Heart right ventricle (tissue), 16 donors: ENCODE results near the gene MAGEB5. TPM values are rescaled to one million over a fixed set of nuclear protein-coding genes. Genes with fewer than 3 reads are reported as not detected.

ENCODE experiments used
- ATAC-seq, 8 donors: fragments of 200-7000 bp; cut with Tn5 transposase; one replicate each; pipeline ENCODE4 v1.9.1; 2020; ENCODE audit warnings: mild to moderate bottlenecking in 8 of 8, moderate library complexity in 8 of 8, moderate number of reproducible peaks in 1 of 8
- DNase-seq, 2 donors: peaks; one replicate each; pipeline ENCODE4 v3.0.0-alpha.2; 2020
- H3K27ac ChIP-seq, 10 donors: fragments of 200-600 bp; sonication (generic) in 2 of 10; one replicate each; pipeline versions ENCODE4 v1.5.0 to v1.8.0; 2020 to 2022; ENCODE audit warnings: mild to moderate bottlenecking in 3 of 10
- H3K27me3 ChIP-seq, 7 donors: fragments of 200-600 bp; one replicate each; pipeline ENCODE4 v1.8.0; 2021 to 2022; ENCODE audit warnings: mild to moderate bottlenecking in 2 of 7
- H3K36me3 ChIP-seq, 9 donors: fragments of 200-600 bp; sonication (generic) in 1 of 9; one replicate each; pipeline versions ENCODE4 v1.5.0 to v1.8.0; 2020 to 2022; ENCODE audit warnings: mild to moderate bottlenecking in 2 of 9
- H3K4me1 ChIP-seq, 9 donors: fragments of 200-600 bp; sonication (generic) in 1 of 9; one replicate each; pipeline versions ENCODE4 v1.5.0 to v1.8.0; 2020 to 2022; ENCODE audit warnings: mild to moderate bottlenecking in 4 of 9
- H3K4me3 ChIP-seq, 10 donors: fragments of 200-600 bp; sonication (generic) in 2 of 10; one replicate each; pipeline versions ENCODE4 v1.5.0 to v1.8.0; 2020 to 2022; ENCODE audit warnings: mild to moderate bottlenecking in 7 of 10, moderate library complexity in 2 of 10
- H3K9me3 ChIP-seq, 11 donors: fragments of 200-600 bp in 10 of 11; sonication (generic) in 2 of 11; one replicate each; pipeline versions ENCODE4 v1.5.0 to v1.8.0; 2013 to 2022; ENCODE audit warnings: mild to moderate bottlenecking in 2 of 11, control low read depth in 1 of 11, moderate library complexity in 1 of 11
- CTCF ChIP-seq, 9 donors: fragments of 200-600 bp; sonication (generic) in 2 of 9; IDR thresholded peaks; one replicate each; pipeline versions ENCODE4 v1.5.0 to v1.8.0; 2021 to 2022; ENCODE audit warnings: antibody characterized with exemption in 9 of 9, mild to moderate bottlenecking in 5 of 9, moderate library complexity in 1 of 9
- WGBS, 2 donors: extraction: QIAGEN DNeasy Blood & Tissue Kit; methylation state at CpG; one replicate each; pipeline ENCODE4 v1.1.7; 2013; ENCODE audit warnings: inconsistent platforms in 1 of 2; 5-methylcytosine and 5-hydroxymethylcytosine counted together
- intact Hi-C, 10 donors: fragments of 100-400 bp; cut with DNase I; formaldehyde crosslinking; loops; one replicate each; pipeline versions ENCODE4 v1.11.1 to v1.14.2; 2022
- polyA plus RNA-seq, 2 donors: library from polyadenylated mRNA; stranded (reverse); fragments of 200-250 nt; gene quantifications; one replicate each; pipeline ENCODE4 v1.2.3, GENCODE V29; 2013
- total RNA-seq, 10 donors: library from RNA; stranded (reverse); fragmentation: NEBNext Ultra II Directional in 3 of 10; extraction: Animal tissue kit (Norgen Biotek cat#: 25700) in 3 of 10; gene quantifications; one replicate each; pipeline versions ENCODE4 v1.2.1 to v1.2.4, GENCODE V29; 2021 to 2023
- donor health status: Arrhythmogenic right ventricular cardiomyopathy.
- donor health status: ischemic (EF 13 %, LVEDD 7.1; RV severe dilation, severe dysfunction).
- donor health status: healthy with polysubstance abuse.
- donor health status: DM: no; HTN: yes; CAD: no.
- donor health status: DM: no; HTN: no; CAD: no.
- donor health status: ischemic (EF 25% LVEDD 6.9; RV normal size, moderate dysfunction).
- donor health status: ischemic (EF 25% LVEDD 5.7; RV mildly dilated, moderate dysfunction).
- donor health status: healthy.
- donor health status: DM: yes; HTN: yes; CAD: no.
- donor health status: Ischemic cardiomyopathy.
- donor health status: ischemic (EF 35%, LVEDD 5.7; RV mildly dilated, moderate dysfunction).
- donor health status: nonischemic (EF 11% LVEDD 7.7; RV severe dilation, severe dysfunction).
- donor health status: DM: yes; HTN: yes; CAD: no.
- donor health status: PGD.
- donor health status: ischemic (EF 29% LVEDD 5.4; RV normal size, mild dysfunction).
- donor health status: nonischemic (EF 23%, LVEDD 6.1; RV moderate dilation, normal function).

The MAGEB5 gene
- total and polyA plus RNA-seq, 12 donors = not detected

GRCh38 chrX:26262121-26262523 lies 46.2 kb downstream of the MAGEB5 start:
- 52 to 64% methylated on average over 5 of the region's 5 CpGs for WGBS, 2 donors
- H3K27ac ChIP-seq = peak overlapping the region in 6 of 10 donors; percentile 29 to 80 (median 45)
- intact Hi-C loops = no loop called here
- H3K4me3 ChIP-seq = no peak overlapping the region
- no peaks in the 10 kb centered on the region for H3K4me1 ChIP-seq
- H3K9me3 ChIP-seq = no peaks in the 10 kb centered on the region
- H3K36me3 ChIP-seq = no peaks in the 10 kb centered on the region
- ATAC-seq (peak; percentile 72 to 94 (median 80)), DNase-seq (peak in 1 of 2 donors; percentile 5)
- TF ChIP-seq CTCF (IDR thresholded peaks at IDR 0.05) = no peak
- H3K27me3 ChIP-seq = no peaks in the 10 kb centered on the region

Other genes starting within 250 kb of the MAGEB5 start
- not detected for gene MAGEB18, start 77.8 kb upstream of the MAGEB5 start, total RNA-seq
- not detected for gene MAGEB18, start 77.8 kb upstream of the MAGEB5 start, polyA plus RNA-seq
- not detected for gene MAGEB6B, start 55.6 kb upstream of the MAGEB5 start, total RNA-seq
- not detected for gene MAGEB6B, start 55.6 kb upstream of the MAGEB5 start, polyA plus RNA-seq
- gene MAGEB6, start 23.7 kb upstream of the MAGEB5 start, total RNA-seq = not detected
- gene MAGEB6, start 23.7 kb upstream of the MAGEB5 start, polyA plus RNA-seq = not detected